Stimulated activated CD8-positive, alpha-beta memory T cell treated with anti-CD3 and anti-CD28 coated beads, Interleukin-15, amount 100 ng/mL, for 4 hours (primary cell): ENCODE measurements around the gene ENPP1.

ENCODE experiments used
- DNase-seq, 2 donors: peaks; one replicate each; pipeline ENCODE4 v3.0.0-alpha.2; 2020; ENCODE audit warnings: low read depth in 2 of 2

ENPP1 gene

GRCh38 chr6:131807644-131808459 lies at the start of gene ENPP1:
ENPP1 (plus strand) TSS chr6:131808020; CDS start chr6:131808036, 16 bp downstream.
- peak; percentile 4 to 20 for DNase-seq

GRCh38 chr6:131758920-131759319 lies 48.9 kb upstream of the ENPP1 start:
- DNase-seq = no peak

GRCh38 chr6:131761060-131761761 lies 46.6 kb upstream of the ENPP1 start:
- DNase-seq = no peak

- DNase-seq = no peak
These were observed 46.1 kb upstream of the ENPP1 start for GRCh38 chr6:131761762-131762067.

GRCh38 chr6:131762984-131763383 lies 44.8 kb upstream of the ENPP1 start:
- DNase-seq = no peak

GRCh38 chr6:131763749-131764148 lies 44.1 kb upstream of the ENPP1 start:
- no peak for DNase-seq

GRCh38 chr6:131764350-131764749 lies 43.5 kb upstream of the ENPP1 start:
- no peak for DNase-seq

GRCh38 chr6:131765081-131765803 lies 42.6 kb upstream of the ENPP1 start:
- no peak for DNase-seq

- DNase-seq = no peak
These were observed 42.0 kb upstream of the ENPP1 start for GRCh38 chr6:131765804-131766135.

GRCh38 chr6:131766631-131767030 lies 41.2 kb upstream of the ENPP1 start:
- no peak for DNase-seq

GRCh38 chr6:131768964-131769363 lies 38.9 kb upstream of the ENPP1 start:
- DNase-seq = no peak

- no peak for DNase-seq
These were observed 38.3 kb upstream of the ENPP1 start for GRCh38 chr6:131769385-131770141.

GRCh38 chr6:131770776-131771175 lies 37.0 kb upstream of the ENPP1 start:
- no peak for DNase-seq

- no peak for DNase-seq
These were observed 34.4 kb upstream of the ENPP1 start for GRCh38 chr6:131773284-131773950.

- DNase-seq = no peak
These were observed 31.9 kb upstream of the ENPP1 start for GRCh38 chr6:131775886-131776285.

GRCh38 chr6:131776985-131777384 lies 30.8 kb upstream of the ENPP1 start:
- DNase-seq = no peak

GRCh38 chr6:131778169-131778568 lies 29.7 kb upstream of the ENPP1 start:
- DNase-seq = no peak

GRCh38 chr6:131779304-131779703 lies 28.5 kb upstream of the ENPP1 start:
- no peak for DNase-seq

GRCh38 chr6:131780600-131780999 lies 27.2 kb upstream of the ENPP1 start:
- no peak for DNase-seq

- DNase-seq = no peak
These were observed 26.1 kb upstream of the ENPP1 start for GRCh38 chr6:131781687-131782086.

GRCh38 chr6:131782764-131783163 lies 25.1 kb upstream of the ENPP1 start:
- DNase-seq = no peak

GRCh38 chr6:131784561-131784960 lies 23.3 kb upstream of the ENPP1 start:
- DNase-seq = no peak
